Rectal smooth muscle tissue (tissue), 1 donor: ENCODE results near the gene VTI1A.
"Not testable (repeated sequence)": the region's sequence is repeated elsewhere in the genome, so short reads cannot be mapped to it uniquely, and the experiment has no call there.

Source experiments
- H3K27ac ChIP-seq: one replicate; pipeline ENCODE4 v1.7.0; 2013; ENCODE audit warnings: low read depth, low read length, inconsistent platforms
- H3K27me3 ChIP-seq: one replicate; pipeline ENCODE4 v1.7.0; 2013; ENCODE audit warnings: low read length; ENCODE audit not compliant: control insufficient read depth, insufficient read depth
- H3K36me3 ChIP-seq: one replicate; pipeline ENCODE4 v1.7.0; 2013; ENCODE audit warnings: low read length; ENCODE audit not compliant: control insufficient read depth, insufficient read depth
- H3K4me1 ChIP-seq: one replicate; pipeline ENCODE4 v1.7.0; 2013; ENCODE audit warnings: low read length; ENCODE audit not compliant: control insufficient read depth, insufficient read depth
- H3K4me3 ChIP-seq: one replicate; pipeline ENCODE4 v1.7.0; 2013; ENCODE audit warnings: low read length
- H3K9ac ChIP-seq: one replicate; pipeline ENCODE4 v1.7.0; 2013; ENCODE audit warnings: low read length

The VTI1A gene

DNA sequence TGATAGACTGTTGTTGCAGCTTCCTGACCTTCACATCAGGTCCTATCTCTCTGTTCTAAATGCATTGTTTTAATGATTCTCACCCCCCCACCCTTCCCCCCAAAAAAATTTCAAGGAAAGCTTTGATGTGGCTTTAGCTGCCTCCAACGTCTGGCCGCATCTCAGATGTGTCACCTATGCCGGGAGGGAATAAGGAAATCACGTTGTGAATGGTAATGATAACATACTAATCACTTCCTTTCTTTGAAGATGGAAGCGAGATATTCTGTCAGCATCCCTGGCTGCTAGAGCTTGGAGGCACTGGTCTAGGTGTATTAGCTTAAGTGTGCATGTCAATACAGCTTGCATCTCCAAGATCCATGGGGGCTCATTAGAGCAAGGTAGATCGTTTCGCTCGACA lies 89.6 kb downstream of the VTI1A start:
- Histone ChIP-seq H3K27ac (no peak overlapping the region), H3K9ac (no peak overlapping the region), H3K4me1 (no peaks in the 10 kb centered on the region), H3K27me3 (no peaks in the 10 kb centered on the region), H3K36me3 (no peaks in the 10 kb centered on the region), H3K4me3 (no peak overlapping the region)

DNA sequence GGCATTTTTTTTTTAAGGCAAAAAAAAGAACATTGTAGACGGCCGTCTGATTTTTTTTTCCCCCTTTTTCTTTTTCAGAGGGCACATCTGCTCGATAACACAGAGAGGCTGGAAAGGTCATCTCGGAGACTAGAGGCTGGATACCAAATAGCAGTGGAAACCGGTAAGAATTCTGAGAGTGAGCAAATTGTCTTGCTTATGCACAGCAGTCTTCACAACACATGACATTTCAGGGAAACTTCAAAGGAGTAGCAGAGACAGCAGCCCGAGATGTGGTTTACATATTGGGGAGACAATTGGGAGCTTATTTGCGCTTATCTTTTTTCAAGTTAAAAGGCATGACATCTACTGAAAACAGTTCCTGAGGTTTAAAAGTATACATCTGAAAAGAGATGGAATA lies 91.2 kb downstream of the VTI1A start:
- H3K36me3 ChIP-seq: peaks cover 3% of the 10 kb centered on the region
- H3K4me1 ChIP-seq: no peaks in the 10 kb centered on the region
- H3K9ac ChIP-seq: no peak overlapping the region
- no peak overlapping the region for H3K27ac ChIP-seq
- no peaks in the 10 kb centered on the region for H3K27me3 ChIP-seq
- no peak overlapping the region for H3K4me3 ChIP-seq

DNA sequence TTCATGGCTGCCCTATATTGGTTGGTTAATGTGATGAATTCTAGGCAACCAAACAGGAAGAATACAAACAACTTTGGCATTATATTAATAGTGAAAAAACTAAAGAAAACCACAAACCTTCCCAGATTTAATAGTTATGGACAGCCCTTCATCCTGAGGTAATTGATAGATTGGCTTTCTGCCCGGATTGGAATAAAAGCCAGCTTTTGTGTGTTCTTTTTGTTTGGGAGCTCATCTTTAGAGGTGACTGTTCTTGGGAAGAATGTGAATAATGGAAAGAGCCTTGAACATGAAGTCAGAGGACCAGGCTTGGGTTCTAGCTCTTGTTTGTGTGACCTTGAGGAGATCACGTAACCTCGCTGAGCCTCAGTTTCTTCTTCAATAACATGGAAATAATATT lies 92.3 kb downstream of the VTI1A start:
- H3K27ac ChIP-seq: no peak overlapping the region
- no peaks in the 10 kb centered on the region for H3K4me1 ChIP-seq
- no peaks in the 10 kb centered on the region for H3K27me3 ChIP-seq
- no peak overlapping the region for H3K9ac ChIP-seq
- H3K36me3 ChIP-seq: peaks cover 3% of the 10 kb centered on the region
- no peak overlapping the region for H3K4me3 ChIP-seq

DNA sequence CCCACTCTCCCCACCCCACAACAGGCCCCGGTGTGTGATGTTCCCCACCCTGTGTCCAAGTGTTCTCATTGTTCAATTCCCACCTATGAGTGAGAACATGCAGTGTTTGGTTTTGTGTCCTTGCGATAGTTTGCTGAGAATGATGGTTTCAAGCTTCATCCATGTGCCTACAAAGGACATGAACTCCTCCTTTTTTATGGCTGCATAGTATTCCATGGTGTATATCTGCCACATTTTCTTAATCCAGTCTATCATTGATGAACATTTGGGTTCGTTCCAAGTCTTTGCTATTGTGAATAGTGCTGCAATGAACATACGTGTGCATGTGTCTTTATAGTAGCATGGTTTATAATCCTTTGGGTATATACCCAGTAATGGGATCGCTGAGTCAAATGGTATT lies 95.8 kb downstream of the VTI1A start:
- not testable (repeated sequence) for H3K27ac ChIP-seq, H3K36me3 ChIP-seq, H3K4me3 ChIP-seq, H3K4me1 ChIP-seq, H3K27me3 ChIP-seq, H3K9ac ChIP-seq

DNA sequence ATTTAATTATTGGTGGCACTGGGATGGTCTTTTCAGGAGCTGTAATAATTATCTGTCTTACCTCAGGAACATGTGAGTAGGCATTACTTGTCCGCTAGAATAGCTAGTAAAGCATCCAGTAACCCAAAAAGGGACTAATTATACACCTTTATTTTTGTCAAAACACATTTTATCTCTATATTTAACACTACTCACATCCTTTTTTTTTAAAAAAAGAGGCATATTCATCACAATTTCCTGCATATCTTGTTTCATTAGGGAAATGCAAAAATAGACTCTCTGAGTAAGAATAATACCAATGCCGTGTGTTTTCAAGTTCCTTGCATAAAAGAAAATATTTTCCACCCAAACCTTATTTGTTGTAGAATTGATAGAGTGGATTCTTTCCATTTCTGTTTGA lies 99.5 kb downstream of the VTI1A start:
- H3K36me3 ChIP-seq: peaks cover 3% of the 10 kb centered on the region
- H3K9ac ChIP-seq: no peak overlapping the region
- no peak overlapping the region for H3K27ac ChIP-seq

DNA sequence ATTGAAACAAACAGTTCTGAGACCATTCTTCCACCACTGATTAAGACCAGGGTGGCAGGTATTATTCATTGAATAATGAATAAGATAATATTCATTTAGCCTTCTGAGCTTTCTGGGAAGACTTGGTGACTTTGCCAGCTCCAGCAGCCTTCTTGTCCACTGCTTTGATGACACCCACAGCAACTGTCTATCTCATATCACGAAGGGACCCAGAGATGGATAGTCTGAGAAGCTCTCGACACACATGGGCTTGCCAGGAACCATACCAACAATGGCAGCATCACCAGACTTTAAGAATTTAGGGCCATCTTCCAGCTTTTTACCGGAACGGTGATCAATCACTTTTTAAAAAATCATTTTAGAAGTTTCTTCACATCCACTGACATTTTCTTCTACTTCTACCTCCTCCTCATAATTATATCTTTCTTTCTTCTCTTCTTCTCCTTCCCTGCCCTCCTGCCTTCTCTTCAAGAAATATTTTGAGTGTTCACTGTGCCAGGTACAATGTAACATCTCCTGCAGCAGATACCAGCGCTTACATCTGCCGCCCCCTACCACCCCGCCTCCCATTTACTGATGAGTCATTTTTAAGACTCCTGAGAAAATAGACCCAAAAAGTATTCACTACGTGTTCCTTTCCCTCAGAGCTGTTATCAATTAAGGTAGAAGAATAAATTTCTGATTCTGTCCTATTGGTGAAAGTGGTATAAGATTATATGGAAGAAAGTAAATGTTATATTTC lies 101.7 kb downstream of the VTI1A start:
- H3K4me3 ChIP-seq: no peak overlapping the region
- no peaks in the 10 kb centered on the region for H3K36me3 ChIP-seq
- H3K27me3 ChIP-seq: no peaks in the 10 kb centered on the region
- H3K4me1 ChIP-seq: no peaks in the 10 kb centered on the region
- H3K27ac ChIP-seq: no peak overlapping the region
- H3K9ac ChIP-seq: no peak overlapping the region

More for the DNA sequence above, 99.5 kb downstream of the VTI1A start:
- Histone ChIP-seq H3K4me1 (no peaks in the 10 kb centered on the region), H3K27me3 (no peaks in the 10 kb centered on the region), H3K4me3 (no peak overlapping the region)

DNA sequence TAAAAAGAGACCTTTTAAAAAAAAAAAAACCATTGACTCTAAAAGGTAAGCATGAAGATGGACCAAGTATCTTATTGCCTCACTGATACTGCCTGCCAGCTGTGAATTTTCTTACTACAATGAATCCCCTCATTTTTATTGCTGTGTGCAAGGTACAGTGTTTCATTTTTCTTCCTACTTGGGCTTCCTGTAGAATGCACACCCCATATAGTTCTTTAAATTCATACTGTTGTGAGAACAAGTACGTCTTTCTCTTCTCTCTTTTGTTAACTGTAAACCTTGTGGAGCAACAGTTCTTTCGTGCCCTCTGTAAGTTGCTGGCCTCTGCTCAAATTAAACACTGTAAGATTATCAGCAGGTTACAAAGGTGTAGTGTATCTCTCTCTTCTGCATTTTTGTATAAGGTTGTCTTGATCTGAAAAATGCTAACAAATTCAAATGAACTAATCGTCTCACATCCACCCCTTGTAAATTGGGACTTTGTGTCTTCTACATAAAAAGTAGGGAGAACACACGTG lies 105.6 kb downstream of the VTI1A start:
- Histone ChIP-seq H3K4me1 (no peaks in the 10 kb centered on the region), H3K4me3 (no peak overlapping the region), H3K9ac (no peak overlapping the region), H3K27ac (no peak overlapping the region), H3K27me3 (no peaks in the 10 kb centered on the region), H3K36me3 (no peaks in the 10 kb centered on the region)

DNA sequence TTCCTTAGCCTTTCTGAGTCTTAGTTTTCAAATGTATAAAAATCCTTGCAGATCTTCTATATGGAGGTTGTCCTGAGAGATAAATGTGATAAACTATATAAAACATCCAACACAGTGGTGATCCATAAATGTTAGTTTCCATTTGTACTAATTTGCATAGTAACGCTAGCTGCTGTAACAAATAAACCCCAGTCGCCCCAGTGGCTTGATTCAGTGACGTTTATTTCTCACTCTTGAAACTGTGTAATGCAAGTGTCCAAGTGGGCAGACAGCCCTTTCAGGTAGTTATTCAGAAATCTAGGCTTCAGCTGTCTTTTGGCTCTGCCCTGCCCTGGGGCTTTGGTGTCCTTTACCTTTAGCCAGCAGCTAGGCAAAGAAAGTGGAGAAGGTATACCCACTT lies 106.3 kb downstream of the VTI1A start:
- Histone ChIP-seq H3K4me1 (no peaks in the 10 kb centered on the region), H3K4me3 (no peak overlapping the region), H3K27ac (no peak overlapping the region), H3K36me3 (no peaks in the 10 kb centered on the region), H3K9ac (no peak overlapping the region), H3K27me3 (no peaks in the 10 kb centered on the region)

DNA sequence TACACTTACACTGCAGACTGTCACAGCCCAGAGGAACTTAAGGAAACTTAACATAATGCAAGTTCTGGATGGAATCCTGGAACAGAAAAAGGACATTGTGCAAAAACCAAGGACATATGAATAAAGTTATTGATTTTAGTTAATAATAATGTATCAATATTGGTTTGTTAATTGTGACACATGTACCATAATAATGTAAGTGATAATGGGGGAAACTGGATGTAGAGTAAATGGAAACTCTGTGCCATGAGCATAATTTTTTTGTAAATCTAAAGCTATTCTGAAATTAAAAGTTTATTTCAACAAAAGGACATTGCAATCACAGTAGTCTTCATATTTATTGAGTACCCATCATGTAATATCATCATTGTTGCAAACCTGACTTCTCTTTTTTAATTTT lies 107.2 kb downstream of the VTI1A start:
- Histone ChIP-seq H3K36me3 (no peaks in the 10 kb centered on the region), H3K4me1 (no peaks in the 10 kb centered on the region), H3K4me3 (no peak overlapping the region), H3K27ac (no peak overlapping the region), H3K9ac (no peak overlapping the region), H3K27me3 (no peaks in the 10 kb centered on the region)

DNA sequence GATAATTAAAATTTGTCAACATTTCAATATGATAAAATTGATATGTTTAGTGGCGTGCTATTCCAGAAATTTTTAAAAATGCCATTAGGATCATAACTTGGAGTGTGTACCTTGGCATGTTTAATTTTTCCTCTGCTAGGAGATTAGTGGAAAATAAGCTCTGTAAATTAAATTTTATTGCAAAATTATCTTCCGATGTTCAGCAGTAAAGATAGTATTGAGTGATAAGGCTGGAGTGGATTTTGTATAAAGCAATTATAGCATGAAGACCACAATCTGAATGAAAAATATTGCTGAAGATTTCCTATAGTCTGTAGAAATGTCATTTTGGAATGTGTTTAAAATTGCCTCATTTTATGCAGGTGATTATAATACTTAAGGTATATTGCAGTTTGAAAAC lies 110.2 kb downstream of the VTI1A start:
- H3K27ac ChIP-seq: no peak overlapping the region
- no peaks in the 10 kb centered on the region for H3K36me3 ChIP-seq
- no peak overlapping the region for H3K9ac ChIP-seq
- H3K27me3 ChIP-seq: no peaks in the 10 kb centered on the region
- no peak overlapping the region for H3K4me3 ChIP-seq
- H3K4me1 ChIP-seq: no peaks in the 10 kb centered on the region

DNA sequence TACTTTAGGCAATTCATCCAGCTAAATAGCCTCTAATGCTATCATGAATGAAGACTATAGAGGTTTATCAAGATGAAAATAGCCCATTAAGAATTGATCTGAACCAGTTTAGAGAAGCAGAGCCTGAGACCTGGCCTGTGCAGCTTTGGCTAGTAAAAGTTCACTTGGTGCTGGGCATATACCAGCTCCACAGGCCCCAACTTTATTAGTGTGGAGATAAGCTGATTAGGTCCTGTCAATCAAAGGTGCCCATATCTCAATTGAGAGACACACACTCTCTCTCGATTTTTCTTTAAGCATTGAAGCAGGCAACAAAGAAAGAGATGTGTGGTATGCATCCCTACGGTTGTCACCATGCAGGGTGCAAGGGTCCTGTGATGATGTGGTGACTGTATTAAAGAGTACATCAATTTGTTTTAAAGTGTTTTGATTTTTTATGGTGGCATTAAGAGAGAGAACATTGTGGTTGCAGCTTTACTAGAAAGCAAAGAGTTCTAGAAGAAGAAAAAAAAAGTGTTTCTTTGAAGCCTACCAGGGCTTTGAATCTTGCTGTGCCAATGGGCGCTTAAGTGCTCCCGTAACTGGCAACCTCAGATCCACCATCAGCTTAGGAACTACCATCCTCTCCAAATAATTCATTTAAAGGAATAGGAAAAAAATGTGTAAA lies 111.6 kb downstream of the VTI1A start:
- no peak overlapping the region for H3K27ac ChIP-seq
- no peak overlapping the region for H3K9ac ChIP-seq
- H3K36me3 ChIP-seq: no peaks in the 10 kb centered on the region
- no peak overlapping the region for H3K4me3 ChIP-seq
- no peaks in the 10 kb centered on the region for H3K27me3 ChIP-seq
- no peaks in the 10 kb centered on the region for H3K4me1 ChIP-seq

DNA sequence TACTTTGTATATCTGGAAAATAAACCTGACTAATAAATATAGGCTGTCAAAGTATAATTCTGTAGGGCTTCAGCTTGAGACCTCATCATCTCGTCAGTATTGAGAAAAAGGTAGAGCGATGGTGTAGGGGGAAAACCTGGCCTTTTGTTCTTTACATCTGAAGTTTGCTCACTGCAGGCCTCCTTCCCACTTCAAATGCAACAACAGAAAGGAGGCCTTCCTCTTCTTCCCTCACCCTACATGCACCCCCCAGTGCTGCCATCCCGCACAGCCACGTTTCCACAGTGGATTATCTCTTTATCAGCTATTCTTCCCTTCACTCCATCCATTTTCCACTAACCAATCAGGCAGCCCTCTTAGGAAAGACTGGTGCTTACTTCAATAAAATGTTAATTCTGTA lies 112.3 kb downstream of the VTI1A start:
- H3K9ac ChIP-seq: no peak overlapping the region
- H3K4me1 ChIP-seq: no peaks in the 10 kb centered on the region
- H3K27me3 ChIP-seq: no peaks in the 10 kb centered on the region
- H3K36me3 ChIP-seq: no peaks in the 10 kb centered on the region
- no peak overlapping the region for H3K27ac ChIP-seq
- H3K4me3 ChIP-seq: no peak overlapping the region

DNA sequence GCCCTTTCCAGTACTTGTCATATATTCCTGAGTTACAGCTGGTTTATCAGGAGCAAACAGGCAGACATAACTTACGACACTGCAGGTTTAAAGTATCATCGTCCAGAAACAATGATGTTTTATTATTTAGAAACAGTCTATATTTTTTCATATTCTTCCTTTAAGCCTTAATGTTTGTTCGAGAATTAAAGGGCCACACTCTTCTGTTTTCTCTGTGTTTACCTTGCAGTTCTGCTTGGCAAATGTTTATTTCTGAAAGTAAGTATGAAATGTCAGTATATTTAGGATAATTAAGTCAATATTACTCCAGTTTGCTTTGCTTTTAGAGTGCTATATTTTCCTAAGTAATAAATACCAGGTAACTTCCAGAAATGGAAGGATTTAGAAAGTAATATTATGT lies 115.1 kb downstream of the VTI1A start:
- Histone ChIP-seq H3K9ac (no peak overlapping the region), H3K4me3 (no peak overlapping the region)

More for the DNA sequence above, 115.1 kb downstream of the VTI1A start:
- H3K36me3 ChIP-seq: no peaks in the 10 kb centered on the region
- no peaks in the 10 kb centered on the region for H3K27me3 ChIP-seq
- H3K27ac ChIP-seq: no peak overlapping the region
- H3K4me1 ChIP-seq: no peaks in the 10 kb centered on the region
